H1 (cell line): Measurements from ENCODE around the gene INPP5J. TPM values are rescaled to one million over a fixed set of nuclear protein-coding genes. Genes with fewer than 3 reads are reported as not detected.

Source experiments
- CTCF ChIA-PET: fragments of 300-600 bp; sonication (Branson Sonifier 250); formaldehyde crosslinking; loops from one replicate; lab custom pipeline; 2021; ENCODE audit not compliant: partially characterized antibody; lab: Charles Lee
- POLR2A ChIA-PET: fragments of 300-600 bp; sonication (Branson Sonifier 250); formaldehyde crosslinking; loops from one replicate; lab custom pipeline; 2021; ENCODE audit warnings: inconsistent platforms; ENCODE audit not compliant: partially characterized antibody; lab: Charles Lee
- DNase-seq, 2 experiments: peaks; one replicate each; pipeline versions ENCODE4 v3.0.0 to v3.0.0-alpha.2; 2010 to 2022; ENCODE audit warnings: low spot score in 2 of 2, low read depth in 1 of 2, mixed read lengths in 1 of 2
- FAIRE-seq: peaks from 2 replicates; lab custom pipeline; 2011; peaks lifted over from hg19 to GRCh38; lab: Jason Lieb, UNC
- H2AFZ ChIP-seq: 2 replicates; pipeline ENCODE4 v1.8.1; 2012; ENCODE audit warnings: low read length, inconsistent platforms
- H2AK5ac ChIP-seq: 2 replicates; pipeline ENCODE4 v1.6.1; 2013; ENCODE audit warnings: low read depth, low read length
- H2BK120ac ChIP-seq: replicated peaks from 2 replicates; pipeline ENCODE3; 2013; ENCODE audit warnings: low read depth, low read length, inconsistent platforms
- H2BK12ac ChIP-seq: 2 replicates; pipeline ENCODE4 v1.6.1; 2013; ENCODE audit warnings: low read depth, low read length
- H2BK15ac ChIP-seq: 2 replicates; pipeline ENCODE4 v1.6.1; 2013; ENCODE audit warnings: low read length
- H2BK20ac ChIP-seq: 2 replicates; pipeline ENCODE4 v1.6.1; 2013; ENCODE audit warnings: low read length
- H2BK5ac ChIP-seq: 2 replicates; pipeline ENCODE4 v1.6.1; 2013; ENCODE audit warnings: low read depth, low read length
- H3K14ac ChIP-seq: 2 replicates; pipeline ENCODE4 v1.6.1; 2013; ENCODE audit warnings: inconsistent platforms; ENCODE audit not compliant: insufficient read length
- H3K18ac ChIP-seq: 2 replicates; pipeline ENCODE4 v1.6.1; 2013; ENCODE audit warnings: low read length; ENCODE audit errors: extremely low read depth
- H3K23ac ChIP-seq: 2 replicates; pipeline ENCODE4 v1.6.1; 2013; ENCODE audit warnings: inconsistent platforms; ENCODE audit not compliant: insufficient read length
- H3K23me2 ChIP-seq: 2 replicates; pipeline ENCODE4 v1.6.1; 2013; ENCODE audit warnings: low read depth, low read length
- H3K27ac ChIP-seq: 2 replicates; pipeline ENCODE4 v1.6.1; 2011; ENCODE audit warnings: low read depth, low read length, inconsistent platforms
- H3K27me3 ChIP-seq, 4 experiments: replicated peaks in 1 of 4; 1 replicate in 1 of 4; 2 replicates in 3 of 4; pipeline versions ENCODE4 v1.6.1 to v1.8.1; 2011 to 2013; ENCODE audit warnings: low read length in 3 of 4, mild to moderate bottlenecking in 3 of 4, inconsistent platforms in 2 of 4, mixed read lengths in 2 of 4, moderate library complexity in 1 of 4; ENCODE audit not compliant: control insufficient read depth in 3 of 4, insufficient read depth in 3 of 4; ENCODE audit errors: extremely low read depth in 1 of 4
- H3K36me3 ChIP-seq, 4 experiments: 2 replicates each; pipeline versions ENCODE4 v1.6.1 to v1.8.1; 2011 to 2013; ENCODE audit warnings: mild to moderate bottlenecking in 4 of 4, low read length in 3 of 4, moderate library complexity in 2 of 4, control low read depth in 1 of 4, inconsistent platforms in 1 of 4; ENCODE audit not compliant: insufficient read depth in 4 of 4, control insufficient read depth in 2 of 4
- H3K4ac ChIP-seq: replicated peaks from 2 replicates; pipeline ENCODE3; 2013; ENCODE audit warnings: low read length, low read depth, mixed read lengths, inconsistent platforms; ENCODE audit not compliant: insufficient read length
- H3K4me1 ChIP-seq, 4 experiments: replicated peaks in 1 of 4; 1 replicate in 1 of 4; 2 replicates in 3 of 4; pipeline versions ENCODE4 v1.6.1 to v1.8.1; 2011 to 2013; ENCODE audit warnings: low read length in 3 of 4, inconsistent platforms in 2 of 4, mixed read lengths in 1 of 4; ENCODE audit not compliant: insufficient read depth in 4 of 4, control insufficient read depth in 3 of 4
- H3K4me2 ChIP-seq, 2 experiments: 2 replicates each; pipeline versions ENCODE4 v1.6.1 to v1.8.1; 2011 to 2013; ENCODE audit warnings: low read depth in 2 of 2, low read length in 2 of 2, control low read depth in 1 of 2, inconsistent platforms in 1 of 2, mild to moderate bottlenecking in 1 of 2; ENCODE audit not compliant: insufficient read depth in 1 of 2
- H3K4me3 ChIP-seq, 4 experiments: fragments of 200-600, 300-600 bp in 1 of 4; sonication (generic), shearing (Covaris generic), sonication (Bioruptor Twin) in 1 of 4; 2 replicates each; pipeline versions ENCODE4 v1.5.1 to v1.8.1; 2011 to 2016; ENCODE audit warnings: low read length in 4 of 4, low read depth in 3 of 4, control low read depth in 2 of 4, inconsistent platforms in 2 of 4, mild to moderate bottlenecking in 2 of 4, mixed read lengths in 1 of 4, moderate library complexity in 1 of 4; ENCODE audit not compliant: insufficient read depth in 2 of 4; ENCODE audit errors: extremely low read depth in 1 of 4
- H3K56ac ChIP-seq: replicated peaks from 2 replicates; pipeline ENCODE3; 2013; ENCODE audit warnings: low read depth, mild to moderate bottlenecking, mixed read lengths, low read length, inconsistent platforms; ENCODE audit not compliant: insufficient read length
- H3K79me1 ChIP-seq: 2 replicates; pipeline ENCODE4 v1.6.1; 2013; ENCODE audit warnings: low read depth, low read length, control low read depth
- H3K79me2 ChIP-seq, 2 experiments: 2 replicates each; pipeline versions ENCODE4 v1.6.1 to v1.8.1; 2012 to 2013; ENCODE audit warnings: low read length in 2 of 2, mild to moderate bottlenecking in 2 of 2, inconsistent platforms in 1 of 2; ENCODE audit not compliant: insufficient read depth in 2 of 2, control insufficient read depth in 1 of 2
- H3K9ac ChIP-seq, 4 experiments: replicated peaks in 1 of 4; 1 replicate in 1 of 4; 2 replicates in 3 of 4; pipeline versions ENCODE4 v1.6.1 to v1.8.1; 2011 to 2013; ENCODE audit warnings: low read depth in 3 of 4, low read length in 3 of 4, control low read depth in 2 of 4, mild to moderate bottlenecking in 2 of 4, moderate library complexity in 2 of 4, inconsistent platforms in 1 of 4; ENCODE audit errors: extremely low read depth in 1 of 4
- H3K9me3 ChIP-seq, 2 experiments: 2 replicates each; pipeline versions ENCODE4 v1.6.1 to v1.8.1; 2012 to 2013; ENCODE audit warnings: mild to moderate bottlenecking in 2 of 2, moderate library complexity in 2 of 2, control low read depth in 1 of 2, inconsistent platforms in 1 of 2, low read depth in 1 of 2, low read length in 1 of 2, mixed read lengths in 1 of 2; ENCODE audit not compliant: insufficient read depth in 2 of 2
- H4K20me1 ChIP-seq, 2 experiments: replicated peaks in 1 of 2; 2 replicates each; pipeline versions ENCODE3 to v1.8.1; 2011 to 2013; ENCODE audit warnings: inconsistent platforms in 2 of 2, low read length in 2 of 2, mild to moderate bottlenecking in 1 of 2; ENCODE audit not compliant: insufficient read depth in 2 of 2, control insufficient read depth in 1 of 2
- H4K5ac ChIP-seq: 2 replicates; pipeline ENCODE4 v1.6.1; 2013; ENCODE audit warnings: low read length, low read depth, mixed read lengths, inconsistent platforms; ENCODE audit not compliant: insufficient read length
- H4K8ac ChIP-seq: 2 replicates; pipeline ENCODE4 v1.8.0; 2013; ENCODE audit warnings: mild to moderate bottlenecking, moderate library complexity, low read length, inconsistent platforms; ENCODE audit not compliant: insufficient read depth; ENCODE audit errors: extremely low read depth
- H4K91ac ChIP-seq: replicated peaks from 2 replicates; pipeline ENCODE3; 2013; ENCODE audit warnings: low read length, mixed read lengths, inconsistent platforms; ENCODE audit not compliant: insufficient read length
- ASH2L ChIP-seq: fragments of 200-600, 300-600 bp; sonication (generic); IDR thresholded peaks from one replicate; pipeline ENCODE4 v1.7.1; 2017; ENCODE audit warnings: low read length
- BCL11A ChIP-seq, 2 experiments: IDR thresholded peaks; one replicate each; pipeline ENCODE4 v1.6.1; 2011; ENCODE audit warnings: low read depth in 2 of 2, low read length in 2 of 2, mild to moderate bottlenecking in 2 of 2
- CHD2 ChIP-seq: IDR thresholded peaks from 2 replicates; pipeline ENCODE4 v1.6.1; 2012; ENCODE audit warnings: low read length, improper control_type of control experiment
- EGR1 ChIP-seq: IDR thresholded peaks from 2 replicates; pipeline ENCODE4 v1.6.1; 2011; ENCODE audit warnings: low read depth, low read length, borderline replicate concordance
- GTF2F1 ChIP-seq: IDR thresholded peaks from 2 replicates; pipeline ENCODE4 v1.6.1; 2012; ENCODE audit warnings: low read depth, low read length, improper control_type of control experiment, borderline replicate concordance
- MAFK ChIP-seq: IDR thresholded peaks from 2 replicates; pipeline ENCODE4 v1.6.1; 2012; ENCODE audit warnings: low read depth, mild to moderate bottlenecking, improper control_type of control experiment, low read length
- POLR2A ChIP-seq, 2 experiments: IDR thresholded peaks; 1 replicate in 1 of 2; 2 replicates in 1 of 2; pipeline ENCODE4 v1.6.1; 2011; ENCODE audit warnings: low read depth in 2 of 2, low read length in 2 of 2, mild to moderate bottlenecking in 2 of 2; ENCODE audit errors: control extremely low read depth in 1 of 2
- RNF2 ChIP-seq: fragments of 200-900, 300-1000 bp; sonication (generic); IDR thresholded peaks from 2 replicates; pipeline ENCODE4 v1.7.1; 2016; ENCODE audit warnings: borderline replicate concordance, low read depth, mild to moderate bottlenecking, antibody characterized with exemption, low read length; ENCODE audit not compliant: poor library complexity, severe bottlenecking; ENCODE audit errors: missing control alignments
- SP2 ChIP-seq: IDR thresholded peaks from 2 replicates; pipeline ENCODE4 v1.6.1; 2012; ENCODE audit warnings: mild to moderate bottlenecking, low read length, inconsistent platforms
- TBP ChIP-seq: IDR thresholded peaks from 2 replicates; pipeline ENCODE4 v1.6.1; 2011; ENCODE audit warnings: low read depth, low read length, improper control_type of control experiment
- ZNF274 ChIP-seq: IDR thresholded peaks from 2 replicates; pipeline ENCODE4 v1.7.0; 2012; ENCODE audit warnings: low read length, borderline replicate concordance; ENCODE audit errors: extremely low read depth
- WGBS, 2 experiments: shearing (Covaris generic) in 1 of 2; methylation state at CpG; one replicate each; pipeline versions ENCODE4 v1.1.6 to v1.1.7; 2013 to 2015; ENCODE audit warnings: low lambda C conversion rate in 2 of 2, mixed read lengths in 2 of 2, inconsistent platforms in 1 of 2, low coverage in 1 of 2, missing lambda C conversion rate in 1 of 2; ENCODE audit not compliant: insufficient replicate concordance in 2 of 2, insufficient coverage in 1 of 2, insufficient read length in 1 of 2; ENCODE audit errors: extremely low coverage in 1 of 2, missing lambda C conversion rate in 1 of 2; 5-methylcytosine and 5-hydroxymethylcytosine counted together
- polyA plus RNA-seq, 7 experiments: library from polyadenylated mRNA; depleted of rRNA in 3 of 7; stranded (reverse) in 5 of 7; unstranded in 2 of 7; fragments of >200 nt in 5 of 7; fragments of 200-250 nt in 2 of 7; gene quantifications; 1 replicate in 5 of 7; 2 replicates in 1 of 7; 4 replicates in 1 of 7; pipeline versions ENCODE4 v1.2.1 to v1.2.3, GENCODE V29; 2011 to 2013; ENCODE audit warnings: missing spikeins in 2 of 7, mixed read lengths in 2 of 7
- total RNA-seq: library from RNA; stranded (reverse); fragmentation: NEBNext Ultra II Directional; extraction: Animal tissue kit (Norgen Biotek cat#: 25700); gene quantifications from 2 replicates; pipeline ENCODE4 v1.2.1, GENCODE V29; 2021

The INPP5J gene
- total and polyA plus RNA-seq, 2 of the 8 experiments (the other 6 are each of a cell fraction or from before 2014, with no cell fraction given), result 5.4 to 6.0 TPM

GRCh38 chr22:31105282-31105929, 17.4 kb upstream of the INPP5J start:
- Histone ChIP-seq H3K27ac (no peak overlapping the region), H2BK20ac (no peak overlapping the region), H3K18ac (no peak overlapping the region; the same call in 1 of the 2 replicates), H2BK15ac (no peak overlapping the region)
- TF ChIP-seq MAFK (no peak), SP2 (no peak), GTF2F1 (no peak), CHD2 (no peak), ASH2L (no peak), POLR2A (IDR thresholded peaks at IDR 0.05; ENCODE audit: control extremely low read depth in 1 of 2, low read depth in 2 of 2, low read length in 2 of 2) (no peak), EGR1 (no peak), BCL11A (IDR thresholded peaks at IDR 0.05; ENCODE audit: low read depth in 2 of 2, low read length in 2 of 2) (no peak), TBP (no peak), ZNF274 (no peak), RNF2 (no peak)
- TF ChIP-seq, all 59 proteins: peak for 0
- H4K5ac ChIP-seq, result no peak overlapping the region
- H3K9me3 ChIP-seq, result no peaks in the 10 kb centered on the region
- H4K20me1 ChIP-seq, result peaks cover 0 to 8% of the 10 kb centered on the region in 2 experiments
- H3K4me3 ChIP-seq, result peak overlapping the region in 2 of 4 experiments; percentile 7 to 46; a peak in 2 of 8 replicates
- no peak overlapping the region for H3K14ac ChIP-seq
- DNase-seq (no peak), FAIRE-seq (no peak)
- no peak overlapping the region for H4K91ac ChIP-seq
- no peak overlapping the region for H3K4ac ChIP-seq
- H2BK12ac ChIP-seq, result peak overlapping the region; percentile 22; the same call in 1 of the 2 replicates
- H3K4me1 ChIP-seq, result peaks cover 0 to 15% (median 11%) of the 10 kb centered on the region in 4 experiments; a peak in 5 of 7 replicates
- peaks cover 8% of the 10 kb centered on the region; the same call in 1 of the 2 replicates for H3K23me2 ChIP-seq
- H3K27me3 ChIP-seq, result peaks cover 10 to 23% (median 22%) of the 10 kb centered on the region in 4 experiments
- no peaks in the 10 kb centered on the region for H3K36me3 ChIP-seq
- no peak overlapping the region for H3K23ac ChIP-seq
- H2AFZ ChIP-seq, result no peak overlapping the region
- H3K56ac ChIP-seq, result no peak overlapping the region
- H2BK5ac ChIP-seq, result no peak overlapping the region; the same call in 1 of the 2 replicates
- no peak overlapping the region for H4K8ac ChIP-seq
- ChIA-PET CTCF (interaction anchor here (0.7 to 16.8 kb wide), 27 partner anchors 10 to 187 kb away, joined by 3 to 207 read pairs (median 4); partner anchors contain the start of genes INPP5J, PIK3IP1, PLA2G3 and RNF185), POLR2A (interaction anchor here (0.6 to 2.3 kb wide), 13 partner anchors 8 to 175 kb away, joined by 3 to 25 read pairs (median 4); partner anchors contain the start of genes INPP5J, MORC2, RNF185 and TUG1)
- no peak overlapping the region for H3K9ac ChIP-seq
- peak overlapping the region; percentile 61 to 66 for H3K4me2 ChIP-seq
- H2BK120ac ChIP-seq, result no peak overlapping the region
- no peak overlapping the region for H2AK5ac ChIP-seq
- H3K79me1 ChIP-seq, result no peaks in the 10 kb centered on the region; the same call in 1 of the 2 replicates
- H3K79me2 ChIP-seq, result no peaks in the 10 kb centered on the region
- WGBS, 2 experiments, result 74% methylated on average over 11 of the region's 11 CpGs; no CpG with 5 or more reads in 1 of the 2 experiments
